Fibroblast of lung (primary cell): ENCODE measurements around the gene PRRT1. TPM values are rescaled to one million over a fixed set of nuclear protein-coding genes. Genes with fewer than 3 reads are reported as not detected.

Source experiments
- DNase-seq, 2 donors: peaks; one replicate each; pipeline versions ENCODE4 v3.0.0 to v3.0.0-alpha.2; 2010; ENCODE audit warnings: low read depth in 2 of 2
- H2AFZ ChIP-seq: 2 replicates; pipeline ENCODE4 v1.5.1; 2012; ENCODE audit warnings: low read length, control low read depth, inconsistent platforms
- H3K27ac ChIP-seq: 2 replicates; pipeline ENCODE4 v1.5.1; 2011; ENCODE audit warnings: low read length, control low read depth; ENCODE audit not compliant: insufficient read depth
- H3K27me3 ChIP-seq: 2 replicates; pipeline ENCODE4 v1.5.1; 2011; ENCODE audit warnings: mild to moderate bottlenecking, low read length; ENCODE audit not compliant: control insufficient read depth, insufficient read depth
- H3K36me3 ChIP-seq: 2 replicates; pipeline ENCODE4 v1.5.1; 2011; ENCODE audit warnings: low read length; ENCODE audit not compliant: control insufficient read depth, insufficient read depth
- H3K4me1 ChIP-seq: 2 replicates; pipeline ENCODE4 v1.5.1; 2011; ENCODE audit warnings: low read length; ENCODE audit not compliant: control insufficient read depth, insufficient read depth; ENCODE audit errors: extremely low read depth
- H3K4me2 ChIP-seq: 2 replicates; pipeline ENCODE4 v1.5.1; 2011; ENCODE audit warnings: low read length, control low read depth; ENCODE audit not compliant: insufficient read depth; ENCODE audit errors: extremely low read depth
- H3K4me3 ChIP-seq, 4 experiments: fragments of 200-600 bp in 1 of 4; sonication (generic) in 1 of 4; replicated peaks in 1 of 4; 2 replicates each; pipeline ENCODE4 v1.5.1; 2011 to 2016; ENCODE audit warnings: low read length in 4 of 4, low read depth in 3 of 4, mild to moderate bottlenecking in 3 of 4, control low read depth in 2 of 4, inconsistent platforms in 1 of 4, mixed read lengths in 1 of 4; ENCODE audit not compliant: insufficient read depth in 1 of 4; ENCODE audit errors: control extremely low read depth in 1 of 4
- H3K79me2 ChIP-seq: 2 replicates; pipeline ENCODE4 v1.5.1; 2012; ENCODE audit warnings: mild to moderate bottlenecking, low read length, inconsistent platforms; ENCODE audit not compliant: control insufficient read depth, insufficient read depth
- H3K9ac ChIP-seq: 2 replicates; pipeline ENCODE4 v1.5.1; 2011; ENCODE audit warnings: mild to moderate bottlenecking, low read length, control low read depth; ENCODE audit not compliant: insufficient read depth
- H3K9me3 ChIP-seq: 2 replicates; pipeline ENCODE4 v1.5.1; 2012; ENCODE audit warnings: low read depth, low read length; ENCODE audit not compliant: control insufficient read depth, insufficient read depth
- H4K20me1 ChIP-seq: 2 replicates; pipeline ENCODE4 v1.5.1; 2011; ENCODE audit warnings: low read length; ENCODE audit not compliant: control insufficient read depth, insufficient read depth; ENCODE audit errors: extremely low read depth
- CTCF ChIP-seq, 2 donors: IDR thresholded peaks in 1 of 2; conservative IDR thresholded peaks in 1 of 2; 1 replicate in 1 of 2; 2 replicates in 1 of 2; pipeline ENCODE4 v1.5.1; 2011 to 2012; ENCODE audit warnings: low read length in 2 of 2, control low read depth in 1 of 2, inconsistent platforms in 1 of 2, low read depth in 1 of 2, mild to moderate bottlenecking in 1 of 2
- EZH2 ChIP-seq: IDR thresholded peaks from 2 replicates; pipeline ENCODE4 v1.5.1; 2012; ENCODE audit warnings: low read length, control low read depth, mild to moderate bottlenecking; ENCODE audit errors: missing control alignments
- polyA plus RNA-seq, 2 donors: library from polyadenylated mRNA; depleted of rRNA in 1 of 2; stranded (reverse) in 1 of 2; unstranded in 1 of 2; fragments of >200 nt; gene quantifications; 2 replicates each; pipeline ENCODE4 v1.2.1, GENCODE V29; 2011 to 2012; ENCODE audit warnings: missing spikeins in 1 of 2
- total RNA-seq: library from RNA; depleted of rRNA; stranded (reverse); fragments of >200 nt; gene quantifications from 2 replicates; pipeline ENCODE4 v1.2.1, GENCODE V29; 2014

The PRRT1 gene
- total and polyA plus RNA-seq, 2 donors (not counting 1 experiment from before 2014, with no cell fraction given) = 0.33 to 0.73 TPM

GRCh38 chr6:32182555-32182981 is 30.8 kb upstream of the PRRT1 start:
- Histone ChIP-seq H3K9me3 (no peaks in the 10 kb centered on the region), H3K27ac (no peak overlapping the region), H2AFZ (no peak overlapping the region), H3K4me3 (no peak overlapping the region), H3K4me2 (no peak overlapping the region), H3K27me3 (no peaks in the 10 kb centered on the region), H3K36me3 (peaks cover 12% of the 10 kb centered on the region), H3K4me1 (peaks cover 2% of the 10 kb centered on the region), H3K9ac (no peak overlapping the region), H3K79me2 (peaks cover 11% of the 10 kb centered on the region), H4K20me1 (no peaks in the 10 kb centered on the region)
- TF ChIP-seq EZH2 = no peak
- no peak for TF ChIP-seq CTCF (conservative IDR thresholded peaks at IDR 0.05 in 1 of 2, IDR thresholded peaks at IDR 0.05 in 1 of 2; ENCODE audit: low read depth in 1 of 2, low read length in 2 of 2)
- no peak for DNase-seq

- Histone ChIP-seq H2AFZ (no peak overlapping the region), H3K9ac (no peak overlapping the region), H3K4me1 (peaks cover 3% of the 10 kb centered on the region), H3K4me2 (no peak overlapping the region), H3K4me3 (no peak overlapping the region), H3K79me2 (peaks cover 9% of the 10 kb centered on the region), H3K9me3 (no peaks in the 10 kb centered on the region), H3K36me3 (peaks cover 10% of the 10 kb centered on the region), H3K27ac (no peak overlapping the region), H4K20me1 (no peaks in the 10 kb centered on the region), H3K27me3 (no peaks in the 10 kb centered on the region)
- no peak for DNase-seq
- TF ChIP-seq EZH2 = no peak
- TF ChIP-seq CTCF (conservative IDR thresholded peaks at IDR 0.05 in 1 of 2, IDR thresholded peaks at IDR 0.05 in 1 of 2; ENCODE audit: low read depth in 1 of 2, low read length in 2 of 2) = no peak
Measured at GRCh38 chr6:32181915-32182529, 30.3 kb upstream of the PRRT1 start.

DNA sequence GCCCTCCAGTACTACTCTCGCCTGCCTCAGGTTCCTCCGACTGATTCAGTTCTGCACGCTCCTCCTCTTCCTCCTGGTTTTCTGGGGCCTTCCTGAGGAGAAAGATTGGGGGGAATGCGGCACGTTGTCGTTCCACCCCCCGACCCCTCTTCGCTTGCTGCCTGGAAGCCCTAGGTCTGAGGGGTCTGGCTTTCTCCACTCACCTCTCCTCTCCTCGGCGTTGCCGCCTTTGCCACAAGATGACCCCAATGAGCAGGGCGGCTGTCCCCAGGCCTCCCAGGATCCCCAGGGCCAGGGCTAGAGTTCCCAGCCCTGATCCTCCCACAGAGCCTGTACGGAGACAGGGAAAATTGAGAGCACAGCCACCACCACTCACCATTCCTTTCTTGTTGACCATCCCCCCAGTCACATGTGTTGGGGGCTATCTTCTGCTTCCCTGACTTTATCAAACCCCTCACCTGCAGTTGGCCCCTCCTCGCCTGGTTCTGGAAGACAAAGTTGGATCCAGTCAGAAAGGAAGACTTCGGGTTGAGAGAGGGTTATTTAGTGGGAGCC is 29.5 kb upstream of the PRRT1 start:
- TF ChIP-seq CTCF (conservative IDR thresholded peaks at IDR 0.05 in 1 of 2, IDR thresholded peaks at IDR 0.05 in 1 of 2; ENCODE audit: low read depth in 1 of 2, low read length in 2 of 2) (no peak), EZH2 (no peak)
- Histone ChIP-seq H4K20me1 (no peaks in the 10 kb centered on the region), H3K4me2 (no peak overlapping the region), H3K27ac (no peak overlapping the region), H3K9ac (no peak overlapping the region), H3K4me1 (peaks cover 10% of the 10 kb centered on the region), H3K27me3 (no peaks in the 10 kb centered on the region), H3K9me3 (no peaks in the 10 kb centered on the region), H2AFZ (no peak overlapping the region), H3K4me3 (no peak overlapping the region), H3K36me3 (peaks cover 10% of the 10 kb centered on the region), H3K79me2 (peaks cover 9% of the 10 kb centered on the region)
- no peak for DNase-seq
